HG03342 (cell line): ENCODE data around the gene S100A1.
"Not testable (repeated sequence)": the region's sequence is repeated elsewhere in the genome, so short reads cannot be mapped to it uniquely, and the experiment has no call there.

Experiments
- ATAC-seq: cut with Tn5 transposase; IDR thresholded peaks from one replicate; pipeline ENCODE4 v1.9.1; 2021; ENCODE audit warnings: mild to moderate bottlenecking, moderate library complexity; ENCODE audit not compliant: unreplicated experiment

S100A1 gene

DNA sequence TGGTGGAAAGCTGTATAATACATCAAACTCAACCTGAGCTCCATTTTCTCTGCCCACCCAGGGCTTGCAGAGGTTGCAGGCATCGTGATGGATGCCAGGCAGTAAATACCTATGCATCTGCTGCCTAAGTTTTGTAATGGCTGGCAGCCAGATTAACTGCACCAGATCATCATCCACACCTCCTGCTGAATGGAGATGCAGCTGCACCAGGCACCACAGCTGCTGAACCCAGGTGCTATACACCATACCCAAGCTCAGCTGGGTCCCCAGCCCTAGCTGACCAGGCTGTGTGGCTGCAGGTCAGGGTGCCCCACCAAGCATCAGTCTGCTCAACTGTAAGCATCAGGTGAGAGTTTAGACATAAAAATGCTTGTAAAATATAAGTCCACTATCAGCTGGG, 23.5 kb downstream of the S100A1 start:
- ATAC-seq = no peak

DNA sequence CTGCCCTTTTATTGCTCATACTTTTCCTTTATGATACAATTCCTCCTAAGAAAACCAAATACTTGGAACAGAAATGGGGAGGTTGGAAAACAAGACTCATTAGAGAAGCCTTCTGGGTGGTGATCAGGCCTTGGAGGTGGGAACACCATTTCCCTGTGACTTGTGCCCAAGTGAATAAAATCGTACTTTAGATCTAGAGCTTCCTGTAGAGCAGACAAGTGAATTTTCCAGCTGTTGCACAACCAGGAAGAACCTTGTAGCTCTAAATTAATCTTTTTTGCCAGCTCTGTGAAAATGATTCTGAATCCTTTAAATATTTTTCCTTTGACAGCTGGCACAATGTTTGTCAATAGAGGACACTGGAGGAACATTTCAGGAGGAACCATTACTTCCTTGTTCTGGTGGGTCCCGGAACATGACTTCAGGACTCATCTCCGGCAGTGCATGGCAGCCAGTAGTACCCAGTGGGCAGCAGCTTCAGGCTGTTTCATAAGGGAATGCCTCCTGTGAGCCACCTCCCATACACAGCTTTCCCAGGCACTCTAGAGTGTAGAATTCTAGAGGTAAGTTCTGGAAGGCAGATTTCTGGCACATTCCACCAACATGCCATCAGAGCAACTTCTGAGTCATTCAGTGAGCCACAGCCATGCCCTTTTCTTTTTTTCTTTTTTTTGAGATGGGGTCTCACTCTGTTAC, 24.7 kb downstream of the S100A1 start:
- ATAC-seq = no peak

DNA sequence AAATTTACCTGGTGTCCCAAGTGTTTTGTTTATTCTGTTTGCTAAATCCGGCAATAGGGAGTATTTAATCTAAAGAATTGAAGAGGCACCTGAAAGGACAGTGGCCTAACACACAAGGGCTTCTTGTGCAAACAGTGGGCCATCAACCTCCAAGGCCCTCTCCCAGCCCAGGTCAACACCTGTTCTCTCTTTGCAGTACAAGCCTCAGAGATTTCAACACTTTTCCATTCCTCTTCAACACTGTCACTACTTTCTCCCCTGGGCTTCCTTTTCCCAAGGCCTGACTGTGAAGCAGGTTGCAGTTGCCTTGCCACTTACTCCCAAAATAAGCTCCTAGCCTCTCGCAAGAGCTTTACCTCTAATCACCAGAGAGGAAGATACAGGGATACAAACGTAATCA, 27.1 kb downstream of the S100A1 start:
- ATAC-seq = no peak

DNA sequence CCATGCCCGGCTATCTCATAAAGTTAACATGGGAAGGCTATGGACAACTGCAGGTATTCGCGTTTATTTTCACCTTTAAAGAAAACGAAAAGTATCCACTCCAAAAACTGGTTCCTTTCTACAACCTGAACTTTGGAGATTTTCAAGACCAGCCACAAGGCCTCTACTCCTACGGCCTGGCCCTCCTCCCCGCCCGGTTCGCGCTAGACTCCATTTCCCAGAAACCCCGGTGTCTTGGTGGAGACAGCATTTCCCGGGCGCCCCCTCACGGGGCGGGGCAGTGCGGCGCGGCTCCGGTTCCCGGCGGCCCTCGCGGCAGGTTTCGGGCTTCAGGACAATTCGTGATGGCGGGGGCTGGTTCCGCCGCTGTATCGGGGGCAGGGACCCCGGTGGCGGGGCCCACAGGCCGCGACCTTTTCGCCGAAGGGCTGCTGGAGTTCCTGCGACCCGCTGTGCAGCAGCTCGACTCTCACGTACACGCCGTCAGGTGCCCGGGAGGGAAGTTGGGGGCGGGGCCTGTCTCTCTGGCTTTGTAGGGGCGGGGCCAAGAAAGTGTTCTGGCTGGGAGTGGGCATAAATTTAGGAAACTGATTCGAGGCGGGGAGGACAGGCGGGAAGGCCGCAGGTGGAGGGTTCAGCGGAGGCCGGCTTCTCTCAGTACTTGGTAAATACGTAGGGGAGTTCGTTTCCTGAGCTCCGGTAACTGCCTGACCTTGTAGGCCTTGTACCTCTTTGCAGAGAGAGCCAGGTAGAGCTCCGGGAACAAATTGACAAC, 30.4 kb downstream of the S100A1 start, which contains the start of gene SNAPIN:
TSS of gene SNAPIN (plus strand) at position 304 of the 775 bp plus-strand sequence. CDS start at position 345, 41 bp downstream.
- peak; percentile 77 for ATAC-seq

DNA sequence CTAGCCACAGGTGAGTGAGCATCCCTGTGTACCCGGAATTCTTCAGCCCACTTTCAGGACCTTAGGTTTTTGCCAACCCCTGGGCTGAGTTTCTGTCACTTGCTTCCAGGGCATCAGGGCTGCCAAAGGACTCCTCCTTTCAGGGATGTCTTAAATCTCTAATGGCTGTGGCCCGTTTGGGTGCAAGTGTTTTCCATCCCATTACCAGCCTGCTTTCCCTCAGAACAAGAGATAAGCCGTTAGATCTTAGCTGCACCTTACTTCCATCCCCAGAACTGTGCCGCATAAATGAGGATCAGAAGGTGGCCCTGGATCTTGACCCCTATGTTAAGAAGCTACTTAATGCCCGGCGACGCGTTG, 30.9 kb downstream of the S100A1 start:
- no peak for ATAC-seq

DNA sequence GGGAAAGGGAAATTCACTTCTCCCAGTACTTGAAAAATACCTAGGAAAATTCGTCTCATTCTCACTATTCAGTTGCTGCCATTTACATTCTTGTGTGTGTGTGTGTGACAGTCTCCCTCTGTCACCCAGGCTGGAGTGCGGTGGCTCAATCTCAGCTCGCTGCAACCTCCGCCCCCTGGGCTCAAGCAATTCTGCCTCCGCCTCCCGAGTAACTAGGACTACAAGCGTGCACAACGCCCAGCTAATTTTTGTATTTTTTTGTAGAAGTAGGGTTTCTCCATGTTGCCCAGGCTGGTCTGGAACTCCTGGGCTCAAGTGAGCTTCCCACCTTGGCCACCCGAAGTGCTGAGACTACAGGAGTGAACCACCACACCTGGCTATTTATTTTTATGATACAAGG, 31.4 kb downstream of the S100A1 start:
- no peak for ATAC-seq

DNA sequence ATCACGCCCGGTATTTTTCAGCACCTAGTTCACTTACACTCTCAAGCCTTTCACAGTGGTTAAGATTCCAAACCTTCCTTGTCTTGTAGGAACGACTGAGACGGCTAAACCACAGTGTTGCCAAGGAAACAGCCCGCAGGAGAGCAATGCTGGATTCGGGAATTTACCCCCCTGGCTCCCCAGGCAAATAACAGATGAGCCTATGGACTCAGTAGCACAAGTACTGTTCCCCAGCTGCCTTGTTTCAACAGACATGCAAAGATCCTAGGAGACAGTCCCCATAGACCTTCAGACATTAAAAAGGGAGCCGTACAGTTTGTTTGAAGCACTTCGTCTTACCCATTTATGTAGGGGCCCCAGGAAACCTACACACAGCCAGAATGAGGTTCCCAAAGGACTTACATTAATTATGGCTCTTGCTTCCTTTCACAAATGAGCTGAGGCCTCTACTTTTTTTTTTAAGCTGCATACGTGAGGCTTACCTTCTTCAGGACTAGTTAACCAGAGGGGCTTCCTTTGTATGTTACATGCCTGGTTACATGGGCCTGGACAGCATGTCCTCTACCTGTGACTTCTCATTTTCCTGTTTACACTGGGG, 33.0 kb downstream of the S100A1 start:
- no peak for ATAC-seq

DNA sequence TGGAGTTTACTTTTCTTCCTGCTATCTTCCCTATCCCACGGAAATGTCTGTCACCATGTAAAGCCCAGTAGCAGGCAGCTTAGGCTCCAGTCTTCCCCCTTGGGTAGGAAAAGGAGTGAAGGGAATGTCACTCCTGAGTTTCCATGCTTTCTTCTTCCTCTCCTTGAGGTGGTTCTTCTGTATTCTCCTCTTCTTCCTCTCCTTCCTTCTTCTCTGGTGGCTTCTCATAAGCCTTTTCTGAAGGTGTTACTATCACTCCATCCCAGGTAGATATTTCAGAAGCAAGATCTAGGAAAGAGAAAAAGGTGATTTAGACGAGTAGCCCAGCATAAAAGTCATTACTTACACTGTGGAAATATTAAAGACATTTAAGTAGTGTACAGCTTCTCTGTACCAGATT, 34.0 kb downstream of the S100A1 start:
- no peak for ATAC-seq

DNA sequence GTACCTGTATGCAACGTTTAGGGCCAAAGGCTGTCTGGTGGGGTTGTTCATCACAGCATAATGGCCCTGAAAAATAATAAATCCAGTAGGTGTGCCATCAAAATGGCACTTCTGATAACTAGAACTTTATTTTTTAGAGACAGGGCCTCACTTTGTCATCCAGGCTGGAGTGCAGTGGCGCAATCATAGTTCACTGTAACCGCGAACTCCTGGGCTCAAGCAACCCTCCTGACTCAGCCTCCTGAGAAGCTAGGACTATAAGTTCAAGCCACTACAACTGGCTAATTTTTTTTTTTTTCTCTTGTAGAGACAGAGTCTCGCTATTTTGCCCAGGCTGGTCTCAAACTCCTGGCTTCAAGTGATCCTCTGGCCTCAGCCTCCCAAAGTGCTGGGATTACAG, 35.0 kb downstream of the S100A1 start:
- ATAC-seq = no peak

DNA sequence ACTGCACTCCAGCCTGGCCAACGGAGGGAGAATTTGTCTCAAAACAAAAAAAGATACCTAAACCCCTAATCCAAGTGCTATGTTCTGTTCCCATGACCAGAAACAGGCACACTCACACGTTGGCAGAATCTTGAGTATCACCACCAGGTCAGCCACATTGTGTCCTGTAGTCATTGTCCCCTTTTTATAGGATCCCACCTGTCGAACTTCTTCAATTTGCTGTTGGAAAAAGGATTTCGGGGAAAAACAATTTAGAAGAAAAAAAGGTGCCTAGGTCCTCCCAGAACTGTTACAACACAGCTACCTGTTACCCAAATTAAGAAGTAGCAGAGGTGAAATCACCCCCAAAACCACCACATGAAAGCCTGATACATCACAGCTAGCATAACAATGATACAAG, 39.2 kb downstream of the S100A1 start:
- ATAC-seq = no peak

DNA sequence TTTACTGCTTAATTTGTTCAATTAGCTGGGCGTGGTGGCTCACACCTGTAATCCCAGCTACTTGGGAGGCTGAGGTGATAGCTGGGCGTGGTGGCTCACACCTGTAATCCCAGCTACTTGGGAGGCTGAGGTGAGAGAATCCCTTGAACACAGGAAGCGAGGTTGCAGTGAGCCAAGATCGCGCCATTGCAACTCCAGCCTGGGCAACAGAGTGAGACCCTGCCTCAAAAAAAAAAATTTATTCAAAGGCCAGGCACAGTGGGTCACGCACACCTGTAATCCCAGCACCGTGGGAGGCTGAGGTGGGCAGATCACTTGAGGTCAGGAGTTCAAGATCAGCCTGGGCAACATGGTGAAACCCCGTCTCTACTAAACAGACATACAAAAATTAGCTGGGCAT, 40.4 kb downstream of the S100A1 start:
- ATAC-seq = not testable (repeated sequence)

DNA sequence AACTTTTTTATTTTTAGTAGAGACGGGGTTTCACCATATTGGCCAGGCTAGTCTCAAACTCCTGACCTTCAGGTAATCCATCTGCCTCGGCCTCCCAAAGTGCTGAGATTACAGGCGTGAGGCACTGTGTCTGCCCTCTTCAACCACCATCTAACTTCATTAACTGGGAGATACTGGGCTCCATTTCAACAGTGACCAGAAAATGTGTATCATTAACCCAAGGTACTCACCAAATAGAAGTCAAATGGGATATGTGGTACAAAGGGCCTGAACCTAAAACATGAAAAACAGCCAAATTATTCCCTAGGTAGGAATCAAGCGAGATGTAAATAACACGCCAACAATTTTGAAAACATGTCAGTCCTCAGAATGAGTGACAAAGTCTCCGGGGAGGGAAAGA, 41.4 kb downstream of the S100A1 start:
- no peak for ATAC-seq

DNA sequence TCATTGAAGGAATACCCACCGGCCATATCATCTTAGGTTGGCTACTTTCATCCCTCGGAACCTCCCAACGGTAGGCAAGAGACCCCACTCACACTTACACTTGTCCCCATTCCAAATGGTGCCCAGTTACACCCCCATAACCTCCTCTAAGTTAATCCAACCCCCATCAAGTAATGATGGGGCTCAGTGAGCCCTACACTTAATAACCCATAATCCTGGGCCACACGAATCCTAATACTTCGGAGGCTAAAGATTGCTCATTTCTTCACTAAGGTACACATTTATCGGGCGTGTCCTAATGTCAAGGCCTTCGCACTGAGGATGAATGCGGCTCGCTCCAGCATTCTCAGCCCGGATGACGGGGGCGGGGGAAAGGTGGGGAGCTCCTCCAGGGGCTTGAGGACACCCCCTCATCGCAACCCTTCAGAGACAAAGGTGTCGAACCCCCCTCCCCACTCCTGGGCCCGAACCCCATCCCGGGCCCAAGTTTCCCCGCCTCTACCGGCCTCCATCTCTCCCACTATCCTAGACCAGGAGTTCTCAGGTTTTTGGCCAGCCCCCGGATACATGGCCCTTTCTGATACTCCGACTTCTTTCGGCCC, 42.1 kb downstream of the S100A1 start:
- ATAC-seq = peak; percentile 6

DNA sequence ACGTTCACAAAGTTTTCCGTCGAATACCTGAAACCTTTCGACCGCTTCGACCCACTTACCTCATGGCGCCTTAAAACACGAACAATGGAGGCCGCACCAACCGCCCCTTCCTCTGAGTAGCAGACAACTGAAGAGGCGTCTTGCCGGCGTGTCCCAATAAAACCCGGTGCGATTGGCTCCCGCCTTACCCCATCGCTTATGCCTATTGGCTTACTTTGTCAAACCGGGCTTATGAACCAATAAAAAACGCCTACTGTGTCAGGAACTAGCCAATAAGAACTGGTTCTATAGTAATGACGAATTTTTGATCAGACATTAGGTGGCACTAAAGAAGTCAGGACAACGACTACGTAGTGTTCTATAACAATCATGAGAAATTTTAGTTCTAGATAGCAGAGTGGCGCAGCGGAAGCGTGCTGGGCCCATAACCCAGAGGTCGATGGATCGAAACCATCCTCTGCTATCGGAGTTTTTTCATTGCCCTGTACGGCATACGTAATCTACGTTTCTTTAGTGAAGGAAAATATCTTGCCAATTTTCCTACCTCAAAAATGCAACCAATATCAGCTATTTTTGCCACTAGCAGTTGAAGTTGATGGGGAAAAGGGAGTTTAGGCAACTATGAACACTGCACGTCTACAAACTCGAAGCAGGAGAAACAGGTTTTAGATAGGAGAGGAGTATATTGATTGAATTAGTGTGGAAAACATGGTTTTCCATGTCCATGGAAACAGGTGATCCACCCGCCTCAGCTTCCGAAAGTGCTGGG, 42.8 kb downstream of the S100A1 start, which contains the start of gene ILF2:
TSS of gene ILF2 (minus strand) at position 135 of the 769 bp plus-strand sequence. CDS start at position 64, 71 bp downstream.
- ATAC-seq = peak; percentile 87

DNA sequence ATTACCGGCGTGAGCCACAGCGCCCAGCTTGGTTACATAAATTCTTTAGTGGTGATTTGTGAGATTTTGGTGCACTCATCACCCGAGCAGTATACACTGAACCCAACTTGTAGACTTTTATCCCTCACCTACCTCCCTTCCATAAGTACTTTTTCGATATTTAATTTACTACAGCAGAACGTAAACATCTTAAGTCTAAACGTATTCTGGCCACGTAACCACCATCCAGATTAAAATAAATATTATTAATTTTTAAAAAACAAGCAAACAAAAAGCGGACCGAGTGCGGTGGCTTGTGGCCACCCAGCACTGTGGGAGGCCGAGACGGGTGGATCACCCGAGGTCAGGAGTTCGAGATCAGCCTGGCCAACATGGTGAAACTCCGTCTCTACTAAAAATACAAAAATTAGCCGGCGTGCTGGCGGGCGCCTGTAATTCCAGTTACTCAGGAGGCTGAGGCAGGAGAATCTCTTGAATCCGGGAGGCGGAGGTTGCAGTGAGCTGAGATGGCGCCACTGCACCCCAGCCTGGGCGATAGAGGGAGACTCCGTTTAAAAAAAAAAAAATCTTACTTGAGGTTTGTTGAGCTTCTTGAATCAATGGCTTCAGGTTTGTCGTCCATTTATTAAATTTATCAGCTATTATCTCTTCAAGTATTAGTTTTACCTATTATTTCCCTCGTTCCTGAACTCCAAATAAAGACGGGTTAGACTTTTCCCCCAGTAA, 43.6 kb downstream of the S100A1 start:
- peak; percentile 15 for ATAC-seq

DNA sequence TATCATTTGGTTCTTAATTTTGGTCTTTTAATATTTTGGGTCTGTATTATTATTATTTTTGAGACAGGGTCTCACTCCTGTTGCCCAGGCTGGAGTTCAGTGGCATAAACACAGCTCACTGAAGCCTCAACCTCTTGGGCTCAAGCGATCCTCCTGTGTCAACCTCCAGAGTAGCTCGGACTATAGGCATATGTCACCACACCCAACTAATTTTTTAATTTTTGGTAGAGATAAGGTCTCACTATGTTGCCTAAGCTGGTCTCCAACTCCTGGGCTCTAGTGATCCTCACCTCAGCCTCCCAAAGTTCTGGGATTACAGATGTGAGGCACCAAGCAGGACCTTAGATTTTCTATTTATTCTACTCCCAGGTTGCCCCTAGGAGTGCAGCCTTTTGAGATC, 45.3 kb downstream of the S100A1 start:
- ATAC-seq = no peak

DNA sequence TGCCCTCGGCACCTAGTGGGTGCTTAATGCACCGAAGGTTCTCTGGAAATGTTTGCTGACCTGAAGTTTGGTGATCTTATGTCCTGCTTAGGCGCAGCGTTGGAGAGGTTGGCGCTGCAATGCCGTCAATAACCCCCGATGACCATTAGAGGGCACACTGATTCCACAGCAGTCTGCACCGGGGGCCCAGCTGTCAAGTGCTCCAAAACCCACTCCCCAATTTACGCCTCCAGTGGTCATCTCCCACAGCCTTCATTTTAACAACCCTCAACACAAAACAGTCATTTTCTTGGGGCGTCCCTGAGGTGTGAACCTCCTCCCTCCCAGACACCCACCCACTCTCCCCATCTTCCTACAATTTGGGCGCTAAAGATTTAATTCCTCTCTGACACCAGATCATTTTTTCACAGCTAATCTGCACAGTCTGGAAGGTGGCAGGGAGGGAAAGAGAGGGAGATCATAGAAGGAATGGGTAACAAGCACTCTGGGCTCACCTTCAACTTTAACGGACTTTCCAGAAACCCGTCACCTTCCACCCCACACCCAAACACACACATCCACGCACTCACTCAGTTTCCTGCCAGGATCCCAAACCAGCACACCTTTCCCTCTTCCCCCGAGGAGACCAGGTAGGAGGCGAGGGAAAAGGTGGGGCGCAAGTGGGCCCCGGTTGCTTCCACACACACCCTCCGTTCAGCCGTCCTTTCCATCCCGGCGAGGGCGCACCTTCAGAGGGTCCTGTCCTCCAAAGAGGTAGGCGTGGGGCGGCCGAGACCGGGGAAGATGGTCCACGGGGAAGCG, 49.7 kb downstream of the S100A1 start:
- ATAC-seq = no peak

DNA sequence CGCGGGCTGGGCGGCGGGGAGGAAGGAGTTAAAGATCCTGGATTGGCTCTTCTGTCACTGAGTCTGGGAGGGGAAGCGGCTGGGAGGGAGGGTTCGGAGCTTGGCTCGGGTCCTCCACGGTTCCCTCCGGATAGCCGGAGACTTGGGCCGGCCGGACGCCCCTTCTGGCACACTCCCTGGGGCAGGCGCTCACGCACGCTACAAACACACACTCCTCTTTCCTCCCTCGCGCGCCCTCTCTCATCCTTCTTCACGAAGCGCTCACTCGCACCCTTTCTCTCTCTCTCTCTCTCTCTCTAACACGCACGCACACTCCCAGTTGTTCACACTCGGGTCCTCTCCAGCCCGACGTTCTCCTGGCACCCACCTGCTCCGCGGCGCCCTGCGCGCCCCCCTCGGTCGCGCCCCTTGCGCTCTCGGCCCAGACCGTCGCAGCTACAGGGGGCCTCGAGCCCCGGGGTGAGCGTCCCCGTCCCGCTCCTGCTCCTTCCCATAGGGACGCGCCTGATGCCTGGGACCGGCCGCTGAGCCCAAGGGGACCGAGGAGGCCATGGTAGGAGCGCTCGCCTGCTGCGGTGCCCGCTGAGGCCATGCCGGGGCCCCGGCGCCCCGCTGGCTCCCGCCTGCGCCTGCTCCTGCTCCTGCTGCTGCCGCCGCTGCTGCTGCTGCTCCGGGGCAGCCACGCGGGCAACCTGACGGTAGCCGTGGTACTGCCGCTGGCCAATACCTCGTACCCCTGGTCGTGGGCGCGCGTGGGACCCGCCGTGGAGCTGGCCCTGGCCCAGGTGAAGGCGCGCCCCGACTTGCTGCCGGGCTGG, 50.5 kb downstream of the S100A1 start, which contains the start of gene NPR1:
TSS of gene NPR1 (plus strand) at position 170 of the 818 bp plus-strand sequence. CDS start at position 591, 421 bp downstream.
- no peak for ATAC-seq
